Measurements from ENCODE around the gene TMEM132A.
"Not testable (repeated sequence)": the region's sequence is repeated elsewhere in the genome, so short reads cannot be mapped to it uniquely, and the experiment has no call there.

Gene TMEM132A

DNA sequence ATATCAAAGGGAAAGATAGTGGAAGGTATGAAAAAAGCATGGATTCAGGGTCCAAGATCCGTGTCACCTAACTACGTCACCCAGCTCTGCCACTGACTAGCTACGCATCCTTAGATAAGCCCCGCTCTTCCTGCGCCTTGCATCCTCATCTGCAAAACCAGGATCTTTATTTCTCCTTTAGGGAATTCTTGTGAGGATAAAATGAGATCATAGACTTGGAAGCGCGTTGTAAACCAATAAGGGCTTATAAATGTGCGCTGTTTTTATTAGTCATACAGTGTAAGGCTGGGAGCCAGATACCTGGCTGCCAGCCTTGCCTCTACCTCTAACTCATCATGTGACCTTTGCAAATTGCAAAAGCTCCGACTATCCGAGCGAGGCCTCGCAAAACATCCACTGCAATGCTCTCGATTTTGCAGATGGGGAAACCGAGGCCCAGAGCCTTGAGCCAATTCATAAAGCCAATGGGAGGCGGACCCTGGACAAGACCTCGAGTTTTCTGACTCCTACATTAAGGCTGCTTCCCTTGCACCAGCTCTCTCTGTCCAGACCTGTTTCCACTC, 18.6 kb upstream of the TMEM132A start:
- DNase-seq (ENCODE audit: low read depth in 3 of 3): no peak

DNA sequence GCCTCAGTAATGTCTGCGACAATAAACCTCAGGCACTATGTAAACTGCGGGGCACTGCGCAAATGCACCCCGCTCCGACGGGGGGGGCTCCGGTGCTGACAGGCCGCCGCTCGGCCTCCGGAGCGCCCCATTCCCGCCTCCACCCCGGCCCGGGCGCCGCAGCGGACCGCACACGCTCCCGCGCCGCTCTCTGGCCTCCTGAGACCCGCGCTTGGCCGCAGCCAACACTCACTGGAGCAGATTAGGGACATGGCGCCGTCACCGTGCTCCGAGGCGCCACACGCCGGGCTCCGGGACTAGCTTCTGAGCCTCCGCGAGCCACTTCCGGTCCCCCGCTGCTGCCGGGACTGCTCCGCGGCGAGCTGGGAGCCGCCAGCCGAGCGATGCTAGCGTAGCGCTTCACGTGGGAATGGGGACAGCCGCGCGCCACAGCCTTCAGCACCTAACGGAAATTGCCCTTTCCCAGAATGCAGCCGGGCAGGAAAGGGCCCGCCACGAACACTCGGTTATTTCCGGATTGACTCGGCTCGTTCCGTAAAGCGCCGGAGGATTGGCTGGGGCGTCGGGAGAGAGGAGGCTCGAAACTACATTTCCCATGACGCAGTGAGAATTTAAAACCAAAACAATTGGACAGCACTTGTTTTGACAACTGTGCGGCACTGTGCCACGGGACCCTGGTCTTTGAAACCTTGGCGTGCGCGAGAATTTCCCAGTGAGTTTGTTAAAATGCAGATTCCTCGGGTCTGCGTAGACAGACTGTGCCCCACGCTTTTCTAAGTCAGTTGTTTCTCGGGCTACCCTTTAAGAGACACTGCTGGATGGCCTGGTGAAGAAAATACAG, 17.9 kb upstream of the TMEM132A start, which contains the start of gene PRPF19:
Gene PRPF19 (minus strand): TSS at position 454 of the 841 bp plus-strand sequence. CDS start 203 bp downstream, at position 251.
- DNase-seq (ENCODE audit: low read depth in 3 of 3): peak; percentile 94 to 99 (median 98)

DNA sequence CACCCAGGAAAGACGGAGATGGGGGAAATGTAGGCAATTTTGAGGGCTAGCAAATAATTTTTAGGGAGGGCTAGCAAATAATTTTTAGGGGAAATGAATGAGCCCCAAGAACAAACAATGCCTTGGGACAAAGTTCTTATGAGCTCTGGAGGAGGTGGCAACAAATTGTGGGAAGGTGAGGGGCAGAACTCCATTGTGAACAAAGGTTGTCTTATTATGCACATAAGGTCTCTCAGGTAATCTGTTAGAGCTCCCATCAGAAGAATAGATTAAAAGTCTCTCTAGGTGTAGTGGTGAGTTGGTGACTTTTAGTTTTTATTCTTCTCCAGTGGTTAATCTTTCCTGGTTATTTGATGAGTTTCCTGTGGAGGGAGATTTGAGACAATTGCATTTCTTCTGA, 15.5 kb upstream of the TMEM132A start:
- DNase-seq (ENCODE audit: low read depth in 3 of 3): no peak

DNA sequence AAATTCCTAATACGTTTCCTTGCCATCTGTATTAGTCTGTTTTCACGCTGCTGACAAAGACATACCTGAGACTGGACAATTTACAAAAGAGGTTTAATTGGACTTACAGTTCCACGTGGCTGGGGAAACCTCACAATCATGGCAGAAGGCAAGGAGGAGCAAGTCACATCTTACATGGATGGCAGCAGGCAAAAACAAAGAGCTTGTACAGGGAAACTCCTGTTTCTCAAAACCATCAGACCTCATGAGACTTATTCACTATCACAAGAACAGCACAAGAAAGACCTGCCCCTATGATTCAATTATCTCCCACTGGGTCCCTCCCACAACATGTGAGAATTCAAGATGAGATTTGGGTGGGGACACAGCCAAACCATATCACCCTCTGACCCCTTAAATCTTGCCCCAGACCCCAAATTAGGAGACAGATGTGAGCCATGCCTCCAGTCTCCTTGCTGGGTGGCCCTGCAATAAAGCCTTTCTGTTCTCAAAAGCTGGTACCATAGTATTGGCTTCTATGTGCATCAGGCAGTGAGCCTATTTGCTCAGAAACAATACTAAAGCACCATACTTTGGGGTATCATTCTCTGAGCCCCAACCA, 14.5 kb upstream of the TMEM132A start:
- DNase-seq (ENCODE audit: low read depth in 3 of 3): not testable (repeated sequence)

DNA sequence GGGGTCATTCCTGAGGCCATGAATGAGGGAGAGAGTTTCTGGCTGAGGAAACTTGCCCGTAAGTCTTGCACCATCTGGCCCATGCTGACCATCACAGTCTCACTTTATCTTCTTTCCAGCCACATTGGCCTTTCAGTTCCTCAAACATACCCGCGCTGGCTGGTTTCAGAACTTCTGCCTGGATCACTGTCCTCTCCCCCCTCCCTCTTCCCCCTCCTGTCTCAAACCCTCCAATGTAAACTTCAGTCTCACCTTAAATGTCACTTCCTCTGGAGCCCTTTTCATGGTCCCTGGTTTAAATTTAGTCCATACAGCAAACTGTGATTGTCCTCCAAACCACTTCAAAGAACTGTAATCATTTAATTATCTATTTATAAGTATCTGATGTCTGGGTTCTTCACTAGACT, 14.0 kb upstream of the TMEM132A start:
- DNase-seq (ENCODE audit: low read depth in 3 of 3): no peak

DNA sequence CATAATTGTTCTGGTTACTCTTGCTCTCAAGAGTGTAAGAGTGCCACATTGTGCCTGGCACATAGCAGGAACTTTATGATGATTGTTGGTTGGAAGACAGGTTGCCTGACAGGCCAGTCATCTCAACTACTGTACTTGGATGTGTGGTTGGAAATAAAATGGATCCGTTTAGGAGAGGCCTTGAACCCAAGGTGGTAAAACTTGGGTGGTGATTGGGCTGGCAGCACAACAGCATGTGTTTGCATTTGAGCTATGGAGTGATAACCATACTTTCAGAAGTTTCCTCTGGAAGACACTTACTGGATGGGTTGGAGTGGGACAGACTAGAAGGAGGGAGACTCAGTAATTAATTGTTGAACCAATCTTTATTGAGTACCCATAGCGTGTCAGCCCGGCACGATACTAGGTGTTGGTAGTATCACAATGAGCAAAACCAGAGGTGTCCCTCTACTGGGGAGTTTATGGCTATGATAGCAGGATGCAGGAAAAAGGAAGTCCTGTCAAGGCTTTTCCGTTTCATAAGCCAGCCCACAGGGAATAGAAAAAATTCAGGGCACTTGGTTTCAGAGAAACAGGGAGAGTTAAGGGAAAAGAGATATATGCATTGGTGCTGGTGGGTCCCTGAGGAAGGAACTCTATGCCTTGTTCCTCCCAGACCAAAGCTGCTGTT, 13.4 kb upstream of the TMEM132A start:
- DNase-seq (ENCODE audit: low read depth in 3 of 3): no peak

DNA sequence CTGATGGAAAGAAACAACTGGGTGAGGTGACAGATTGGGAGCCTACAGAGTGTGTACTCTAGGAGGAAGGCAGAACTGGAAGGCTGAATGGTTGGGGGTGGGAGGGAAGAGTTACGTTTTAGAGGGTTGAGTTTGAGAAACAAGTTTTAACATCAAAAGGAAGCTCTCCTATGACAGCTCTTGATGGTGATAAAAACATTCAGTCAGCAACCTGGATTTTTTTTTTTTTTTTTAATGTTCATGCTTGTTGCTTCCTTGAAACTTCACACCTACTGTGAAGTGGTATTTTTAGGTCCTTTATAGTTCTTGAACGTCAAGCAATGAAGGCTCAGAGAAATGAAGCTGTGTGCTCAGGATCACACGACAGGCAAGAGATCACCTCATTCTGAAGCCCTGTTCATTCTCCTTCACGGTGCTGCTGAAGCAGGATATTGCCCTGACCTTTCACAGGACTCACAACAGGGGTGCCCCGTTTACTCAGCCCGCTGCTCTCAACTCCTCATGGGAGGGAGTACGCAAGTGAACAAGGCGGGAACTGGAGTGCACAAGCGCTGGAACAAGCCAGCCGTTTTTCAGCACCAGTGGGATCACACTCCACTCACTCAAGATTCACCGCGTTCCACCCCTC, 11.9 kb upstream of the TMEM132A start:
- DNase-seq (ENCODE audit: low read depth in 3 of 3): no peak

DNA sequence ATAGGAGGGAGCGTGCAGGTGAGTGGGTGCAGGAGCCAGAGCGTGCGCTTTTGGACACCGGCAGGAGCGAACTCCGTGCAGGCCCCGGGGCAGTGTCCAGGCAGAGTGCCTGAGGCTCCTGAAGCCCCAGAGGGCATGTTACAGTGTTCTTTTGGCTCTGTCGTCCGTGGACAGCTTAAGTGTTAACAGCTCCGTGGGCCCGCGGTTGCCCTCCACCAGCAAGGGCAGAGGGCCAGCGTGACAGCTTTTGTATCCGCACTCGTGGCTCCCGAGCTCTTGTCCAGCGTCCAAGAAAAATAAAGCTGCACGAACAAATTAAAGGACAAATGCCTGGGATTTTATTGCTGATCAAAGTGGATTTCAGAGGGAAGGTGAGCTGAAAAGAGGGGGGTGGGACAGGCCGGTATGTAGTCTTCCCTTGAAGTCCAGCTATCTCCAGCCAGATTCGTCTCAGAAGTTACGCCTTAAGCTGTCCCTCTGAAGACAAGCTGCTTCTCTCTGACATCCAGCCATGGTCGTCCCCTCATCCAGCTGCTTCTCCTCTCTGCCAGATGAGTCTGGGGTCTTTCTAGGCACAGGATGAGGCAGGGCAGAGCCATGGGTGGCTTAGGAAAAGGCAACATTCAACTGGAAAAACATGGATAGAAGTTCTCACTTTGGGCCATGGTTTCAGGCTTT, 11.3 kb upstream of the TMEM132A start:
- DNase-seq (ENCODE audit: low read depth in 3 of 3): no peak

DNA sequence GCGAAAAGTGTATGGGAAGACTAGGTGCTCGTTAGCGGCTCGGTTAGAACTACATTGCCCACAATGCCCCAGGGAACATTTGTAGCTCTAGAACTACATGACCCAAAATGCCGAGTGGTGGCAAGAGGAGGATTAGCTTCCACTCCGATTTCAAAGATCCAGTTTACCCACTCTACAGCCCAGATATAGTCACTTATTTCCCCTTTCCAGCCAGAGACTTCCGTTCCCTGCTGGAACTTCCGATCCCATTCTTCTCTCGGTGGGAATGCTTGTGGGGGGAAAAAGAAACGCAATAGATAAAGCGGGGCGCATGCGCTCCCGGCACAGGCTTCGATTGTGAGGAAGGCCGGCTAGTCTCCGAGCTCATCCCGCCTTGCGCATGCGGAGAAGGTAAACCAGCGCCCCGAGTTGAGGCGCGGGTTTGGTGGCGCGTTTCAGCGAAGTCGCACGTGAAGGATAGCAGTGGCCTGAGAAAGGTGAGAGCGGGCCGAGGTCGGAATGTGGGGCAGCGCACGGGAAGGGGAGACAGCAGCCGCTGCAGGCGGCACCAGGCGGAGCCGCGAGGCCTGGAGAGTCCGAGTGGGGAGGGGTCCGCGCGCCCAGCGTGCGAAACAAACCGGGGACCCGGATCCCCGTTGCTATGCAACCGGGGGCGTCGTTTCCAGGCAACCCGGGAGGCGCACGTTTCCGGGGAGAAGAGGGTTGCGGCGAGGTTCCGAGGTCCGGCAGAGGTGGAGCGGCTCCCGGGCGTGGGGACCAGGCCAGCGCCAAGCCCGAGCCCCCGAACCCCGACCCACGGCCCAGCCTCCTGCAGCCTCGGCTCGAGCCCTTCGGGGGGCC, 10.2 kb upstream of the TMEM132A start, which contains the start of gene TMEM109:
Gene TMEM109 (plus strand): TSS at position 366 of the 840 bp plus-strand sequence. CDS start 5,536 bp downstream, outside the sequence.
- DNase-seq (ENCODE audit: low read depth in 3 of 3): peak; percentile 77 to 87 (median 80)

DNA sequence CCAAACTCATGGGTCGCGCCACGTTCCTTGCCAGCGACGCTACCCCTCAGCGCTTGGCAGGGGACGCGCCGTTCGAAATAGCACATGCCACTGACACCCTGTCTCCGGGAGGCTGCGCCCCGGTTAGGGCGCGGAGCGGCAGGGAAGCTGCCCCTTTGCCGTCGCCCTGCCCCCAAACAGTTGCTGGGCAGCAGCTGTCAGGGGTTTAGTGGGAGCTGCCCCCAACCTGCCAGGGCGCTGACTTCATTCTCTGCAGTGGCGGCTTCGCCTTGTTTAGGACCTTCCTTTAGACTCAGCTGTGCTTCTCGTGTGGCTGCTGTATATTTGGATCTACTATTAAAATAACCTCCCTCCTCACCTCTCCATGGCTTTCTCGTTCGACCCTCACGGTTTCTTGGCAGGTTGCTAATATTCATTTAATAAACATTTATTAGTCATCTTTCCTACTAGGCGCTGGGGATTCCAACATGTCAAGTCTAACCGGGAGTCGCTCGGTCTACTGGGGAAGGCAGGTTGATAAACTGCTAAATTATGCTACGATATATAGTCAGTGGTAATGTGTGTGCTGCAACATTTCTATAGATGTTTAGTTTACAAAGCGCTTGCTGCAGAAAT, 9.5 kb upstream of the TMEM132A start:
- peak in 1 of 3 experiments; percentile 40 for DNase-seq (ENCODE audit: low read depth in 3 of 3)

DNA sequence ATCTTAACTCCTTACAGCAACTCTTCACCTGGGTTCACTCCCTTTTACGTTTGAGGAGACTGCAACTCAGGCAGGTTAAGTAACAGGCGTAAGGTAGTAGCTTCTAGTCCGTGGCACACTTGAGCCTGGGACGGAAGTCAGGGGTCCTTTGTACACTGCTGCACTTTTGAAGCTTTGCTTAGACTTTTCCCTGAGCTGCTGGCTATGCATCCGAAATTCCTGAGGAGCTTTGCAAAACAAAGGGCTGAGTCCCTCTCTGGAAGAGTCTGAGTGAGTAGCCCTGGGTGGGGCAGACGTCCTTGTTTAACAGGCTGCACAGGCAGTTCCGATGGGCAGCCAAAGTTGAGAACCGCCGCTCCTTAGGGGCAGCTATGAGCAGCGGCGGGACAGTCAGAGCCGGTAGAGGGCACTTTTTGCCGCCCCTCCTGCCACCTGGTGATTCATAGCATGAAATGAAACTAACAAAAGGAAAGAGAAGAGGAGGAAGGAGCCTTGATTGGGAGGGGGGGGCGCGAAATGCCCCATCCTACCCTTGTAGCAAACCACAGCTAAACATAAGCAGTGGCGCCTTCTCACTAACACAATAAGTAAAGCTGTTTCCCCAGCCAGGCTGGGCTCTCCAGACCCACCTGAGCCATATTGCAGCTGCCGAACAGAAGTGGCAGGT, 8.9 kb upstream of the TMEM132A start:
- peak; percentile 34 to 69 (median 44) for DNase-seq (ENCODE audit: low read depth in 3 of 3)

DNA sequence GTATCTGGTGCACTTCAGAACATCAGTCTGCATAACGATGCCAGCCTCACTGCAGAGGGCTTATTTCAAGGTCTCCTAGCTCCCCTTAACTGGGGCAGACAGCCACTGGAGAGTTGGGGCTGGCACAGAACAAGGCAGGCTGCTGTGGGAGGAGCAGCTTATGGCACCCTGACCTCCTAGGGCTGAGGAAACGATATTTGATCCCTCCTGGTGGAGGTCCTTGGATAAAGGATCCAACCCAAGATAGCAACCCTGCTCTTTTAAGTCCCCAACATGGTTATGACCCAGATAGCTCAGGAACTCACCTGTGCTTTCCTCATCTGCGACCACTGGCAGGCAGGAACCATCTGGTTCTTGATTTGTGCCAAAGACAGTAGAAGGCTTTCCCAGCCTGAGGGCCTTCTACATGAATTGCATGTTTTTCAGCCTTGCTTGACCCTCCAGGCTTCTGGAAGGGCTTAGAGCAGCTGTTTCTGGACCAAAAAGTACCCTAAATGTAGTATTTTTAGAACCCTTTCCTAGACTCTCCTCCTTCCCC, 7.5 kb upstream of the TMEM132A start:
- no peak for DNase-seq (ENCODE audit: low read depth in 3 of 3)

DNA sequence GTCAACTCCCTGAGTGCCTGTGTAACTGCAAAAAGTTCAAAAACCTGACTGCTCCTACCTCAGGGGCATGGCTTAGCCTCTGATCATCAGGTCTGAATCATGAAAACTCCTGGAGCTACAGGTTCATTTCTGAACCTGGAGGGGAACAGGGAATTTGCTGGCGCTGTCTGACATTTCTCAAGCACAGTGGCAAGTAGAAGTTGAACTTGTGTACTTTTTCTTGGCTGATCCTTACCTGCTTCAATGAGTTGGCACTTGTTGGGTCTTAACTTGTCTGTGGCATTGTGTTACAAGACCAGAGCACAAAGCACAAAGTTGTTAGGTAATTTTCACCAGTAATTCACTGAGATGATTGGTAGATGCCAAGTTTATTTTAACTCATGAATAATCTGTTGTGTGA, 7.0 kb upstream of the TMEM132A start:
- DNase-seq (ENCODE audit: low read depth in 3 of 3): no peak

DNA sequence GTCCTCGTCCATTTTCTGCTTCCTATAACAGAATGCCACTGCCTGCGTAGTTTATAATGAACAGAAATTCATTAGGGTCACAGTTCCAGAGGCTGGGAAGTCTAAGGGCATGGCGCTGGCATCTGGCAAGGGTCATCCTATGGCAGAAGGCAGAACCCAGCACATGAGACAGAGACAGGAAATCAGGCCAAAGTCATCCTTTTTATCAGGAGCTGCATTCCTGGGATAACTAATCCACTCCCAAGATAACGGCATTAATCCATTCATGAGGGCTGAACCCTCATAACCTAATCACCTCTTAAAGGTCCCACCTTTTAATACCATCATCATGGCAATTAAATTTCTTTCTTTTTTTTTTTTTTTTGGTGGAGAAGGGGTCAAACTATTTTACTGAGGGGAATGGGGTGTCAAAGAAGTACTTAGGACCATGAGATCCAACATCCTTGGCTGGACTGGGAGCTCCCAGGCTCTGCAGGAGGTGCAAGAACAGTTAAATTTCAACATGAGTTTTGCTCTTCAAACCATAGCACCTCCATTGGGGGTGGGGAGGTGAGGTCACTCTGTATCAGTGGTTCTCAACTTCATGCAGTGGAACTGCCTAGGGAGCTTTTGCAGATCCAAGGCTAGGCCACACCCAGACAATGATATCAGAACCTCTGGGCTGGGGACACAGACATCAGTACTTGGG, 5.9 kb upstream of the TMEM132A start:
- no peak for DNase-seq (ENCODE audit: low read depth in 3 of 3)

DNA sequence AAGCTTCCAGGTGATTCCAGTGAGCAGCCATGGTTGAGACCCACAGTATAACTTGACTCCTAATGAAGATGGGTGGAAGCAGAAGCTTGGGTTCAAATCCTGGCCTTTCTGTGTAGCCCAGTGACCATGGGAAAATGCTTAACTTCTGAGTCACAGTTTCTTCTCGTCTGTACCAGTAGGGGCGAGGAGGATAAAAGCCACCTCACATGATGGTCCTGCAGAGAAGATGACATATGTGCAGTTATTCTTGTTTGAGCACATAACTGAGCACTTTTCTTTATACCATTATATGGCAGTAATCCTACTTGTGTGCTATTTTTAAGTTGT, 5.4 kb upstream of the TMEM132A start:
- DNase-seq (ENCODE audit: low read depth in 3 of 3): no peak

DNA sequence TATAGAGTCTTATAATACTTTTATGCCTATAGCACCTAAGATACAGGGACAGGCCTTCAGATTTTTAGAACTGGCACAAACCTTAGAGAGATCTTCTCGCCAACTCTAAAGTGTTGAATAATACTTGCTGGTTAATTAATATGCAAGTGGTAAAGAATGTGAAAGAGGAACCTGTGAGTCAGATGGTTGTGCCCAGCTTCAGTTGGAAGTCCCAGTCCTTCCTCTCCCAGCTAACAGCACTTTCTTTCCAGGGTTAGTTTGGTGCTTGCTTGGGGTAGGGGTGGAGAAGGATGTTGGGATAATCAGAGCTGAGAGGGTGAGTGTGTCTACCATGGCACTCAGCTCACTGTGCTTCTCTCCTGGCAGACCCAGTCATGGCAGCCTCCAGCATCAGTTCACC, 4.9 kb upstream of the TMEM132A start:
- DNase-seq (ENCODE audit: low read depth in 3 of 3): no peak

DNA sequence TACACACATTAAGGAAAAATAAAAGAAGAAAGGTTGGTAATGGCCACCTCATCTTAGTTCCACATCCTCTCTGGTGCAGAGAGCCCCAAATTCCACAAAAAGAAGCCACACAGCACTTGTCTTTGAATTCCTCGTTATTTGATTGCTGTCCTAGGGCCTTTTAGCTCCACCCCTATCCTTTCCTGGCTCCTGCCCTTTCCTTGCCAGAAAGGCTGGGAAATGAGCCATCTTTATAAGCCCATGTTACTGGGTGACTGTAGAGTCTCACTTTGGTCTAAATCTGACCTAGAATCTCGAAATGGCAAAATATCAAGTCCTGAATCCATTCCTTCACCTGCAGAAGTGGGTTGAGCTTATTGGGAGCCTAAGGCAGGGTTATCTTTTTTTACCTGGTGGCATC, 4.3 kb upstream of the TMEM132A start:
- no peak for DNase-seq (ENCODE audit: low read depth in 3 of 3)

DNA sequence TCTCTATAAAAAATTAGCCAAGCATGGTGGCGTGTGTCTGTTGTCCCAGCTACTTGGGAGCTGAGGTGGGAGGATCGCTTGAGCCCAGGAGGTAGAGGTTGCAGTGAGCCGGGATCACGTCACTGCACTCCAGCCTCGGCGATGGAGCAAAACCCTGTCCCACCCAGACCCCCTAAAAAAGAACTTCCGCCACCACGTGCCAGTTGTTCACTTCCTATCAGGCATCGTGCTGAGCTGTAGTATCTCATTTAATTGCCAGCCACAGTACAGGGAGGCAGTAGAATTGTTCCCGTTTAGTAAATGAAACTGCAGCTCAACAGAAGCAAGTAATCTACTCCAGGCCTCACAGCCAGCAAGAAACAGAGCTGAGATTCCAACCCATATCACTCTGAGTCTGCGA, 3.0 kb upstream of the TMEM132A start:
- no peak for DNase-seq (ENCODE audit: low read depth in 3 of 3)
